ENCODE measurements around the gene MRPL2. TPM values are rescaled to one million over a fixed set of nuclear protein-coding genes. Genes with fewer than 3 reads are reported as not detected.

The MRPL2 gene
- total and polyA plus RNA-seq, 4 donors, result 19.6 to 73.9 (median 44.7) TPM

GRCh38 chr6:43019152-43019551 is 40.1 kb downstream of the MRPL2 start:
- Histone ChIP-seq H3K27ac (ENCODE audit: low read depth in 1 of 2, low read length in 2 of 2) (no peak overlapping the region), H3K4me3 (ENCODE audit: low read depth in 1 of 3, low read length in 3 of 3) (no peak overlapping the region), H3K9me3 (ENCODE audit: control insufficient read depth in 4 of 4, low read length in 3 of 4) (no peaks in the 10 kb centered on the region), H3K4me1 (ENCODE audit: control insufficient read depth in 4 of 4, insufficient read depth in 4 of 4, low read length in 3 of 4) (peaks cover 5 to 28% (median 23%) of the 10 kb centered on the region in 4 donors), H3K36me3 (ENCODE audit: control insufficient read depth in 4 of 4, insufficient read depth in 3 of 4, low read depth in 1 of 4, low read length in 3 of 4) (peaks cover 0 to 23% (median 13%) of the 10 kb centered on the region in 4 donors), H3K9ac (ENCODE audit: low read depth in 1 of 2, low read length in 2 of 2) (no peak overlapping the region), H3K27me3 (ENCODE audit: control insufficient read depth in 4 of 4, insufficient read depth in 4 of 4, low read length in 3 of 4) (no peaks in the 10 kb centered on the region)
- TF ChIP-seq RXRA (IDR thresholded peaks at IDR 0.05) (no peak), HNF4G (IDR thresholded peaks at IDR 0.05) (no peak), FOXA2 (IDR thresholded peaks at IDR 0.05) (no peak)
- DNase-seq (ENCODE audit: low spot score), result no peak
- WGBS, result 94% methylated on average over 2 of the region's 2 CpGs

- Histone ChIP-seq H3K9ac (ENCODE audit: low read depth in 1 of 2, low read length in 2 of 2) (no peak overlapping the region), H3K9me3 (ENCODE audit: control insufficient read depth in 4 of 4, low read length in 3 of 4) (no peaks in the 10 kb centered on the region), H3K4me3 (ENCODE audit: low read depth in 1 of 3, low read length in 3 of 3) (no peak overlapping the region), H3K36me3 (ENCODE audit: control insufficient read depth in 4 of 4, insufficient read depth in 3 of 4, low read depth in 1 of 4, low read length in 3 of 4) (peaks cover 0 to 27% (median 14%) of the 10 kb centered on the region in 4 donors), H3K4me1 (ENCODE audit: control insufficient read depth in 4 of 4, insufficient read depth in 4 of 4, low read length in 3 of 4) (peaks cover 5 to 42% (median 29%) of the 10 kb centered on the region in 4 donors), H3K27ac (ENCODE audit: low read depth in 1 of 2, low read length in 2 of 2) (no peak overlapping the region), H3K27me3 (ENCODE audit: control insufficient read depth in 4 of 4, insufficient read depth in 4 of 4, low read length in 3 of 4) (no peaks in the 10 kb centered on the region)
- no peak for TF ChIP-seq RAD21 (IDR thresholded peaks at IDR 0.05)
- no peak for TF ChIP-seq RXRA (IDR thresholded peaks at IDR 0.05)
- no peak for TF ChIP-seq JUND (IDR thresholded peaks at IDR 0.05)
- no peak for TF ChIP-seq MAX (IDR thresholded peaks at IDR 0.05)
- TF ChIP-seq HNF4G (IDR thresholded peaks at IDR 0.05), result no peak
- TF ChIP-seq, protein P1, sequence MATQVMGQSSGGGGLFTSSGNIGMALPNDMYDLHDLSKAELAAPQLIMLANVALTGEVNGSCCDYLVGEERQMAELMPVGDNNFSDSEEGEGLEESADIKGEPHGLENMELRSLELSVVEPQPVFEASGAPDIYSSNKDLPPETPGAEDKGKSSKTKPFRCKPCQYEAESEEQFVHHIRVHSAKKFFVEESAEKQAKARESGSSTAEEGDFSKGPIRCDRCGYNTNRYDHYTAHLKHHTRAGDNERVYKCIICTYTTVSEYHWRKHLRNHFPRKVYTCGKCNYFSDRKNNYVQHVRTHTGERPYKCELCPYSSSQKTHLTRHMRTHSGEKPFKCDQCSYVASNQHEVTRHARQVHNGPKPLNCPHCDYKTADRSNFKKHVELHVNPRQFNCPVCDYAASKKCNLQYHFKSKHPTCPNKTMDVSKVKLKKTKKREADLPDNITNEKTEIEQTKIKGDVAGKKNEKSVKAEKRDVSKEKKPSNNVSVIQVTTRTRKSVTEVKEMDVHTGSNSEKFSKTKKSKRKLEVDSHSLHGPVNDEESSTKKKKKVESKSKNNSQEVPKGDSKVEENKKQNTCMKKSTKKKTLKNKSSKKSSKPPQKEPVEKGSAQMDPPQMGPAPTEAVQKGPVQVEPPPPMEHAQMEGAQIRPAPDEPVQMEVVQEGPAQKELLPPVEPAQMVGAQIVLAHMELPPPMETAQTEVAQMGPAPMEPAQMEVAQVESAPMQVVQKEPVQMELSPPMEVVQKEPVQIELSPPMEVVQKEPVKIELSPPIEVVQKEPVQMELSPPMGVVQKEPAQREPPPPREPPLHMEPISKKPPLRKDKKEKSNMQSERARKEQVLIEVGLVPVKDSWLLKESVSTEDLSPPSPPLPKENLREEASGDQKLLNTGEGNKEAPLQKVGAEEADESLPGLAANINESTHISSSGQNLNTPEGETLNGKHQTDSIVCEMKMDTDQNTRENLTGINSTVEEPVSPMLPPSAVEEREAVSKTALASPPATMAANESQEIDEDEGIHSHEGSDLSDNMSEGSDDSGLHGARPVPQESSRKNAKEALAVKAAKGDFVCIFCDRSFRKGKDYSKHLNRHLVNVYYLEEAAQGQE (IDR thresholded peaks at IDR 0.05), result no peak
- TF ChIP-seq GABPA (IDR thresholded peaks at IDR 0.05 in 1 of 2, conservative IDR thresholded peaks at IDR 0.05 in 1 of 2), result no peak
- no peak for TF ChIP-seq CTCF (IDR thresholded peaks at IDR 0.05; ENCODE audit: low read depth, low read length, missing input control)
- no peak for TF ChIP-seq ZBTB33 (IDR thresholded peaks at IDR 0.05)
- TF ChIP-seq FOXA2 (IDR thresholded peaks at IDR 0.05), result no peak
- no peak for TF ChIP-seq TAF1 (conservative IDR thresholded peaks at IDR 0.05)
- TF ChIP-seq SP1 (IDR thresholded peaks at IDR 0.05), result no peak
- DNase-seq (ENCODE audit: low spot score), result no peak
- 94% methylated on average over 12 of the region's 12 CpGs for WGBS
Observed at GRCh38 chr6:43016943-43017334, 42.3 kb downstream of the MRPL2 start.

Data from liver (tissue), 9 donors.